HG03432 (cell line): ENCODE data around the gene KAT14.
"Not testable (repeated sequence)": the region's sequence is repeated elsewhere in the genome, so short reads cannot be mapped to it uniquely, and the experiment has no call there.

ENCODE experiments used
- ATAC-seq: cut with Tn5 transposase; IDR thresholded peaks from one replicate; pipeline ENCODE4 v1.9.1; 2021; ENCODE audit warnings: mild to moderate bottlenecking, moderate library complexity; ENCODE audit not compliant: unreplicated experiment

KAT14 gene

DNA sequence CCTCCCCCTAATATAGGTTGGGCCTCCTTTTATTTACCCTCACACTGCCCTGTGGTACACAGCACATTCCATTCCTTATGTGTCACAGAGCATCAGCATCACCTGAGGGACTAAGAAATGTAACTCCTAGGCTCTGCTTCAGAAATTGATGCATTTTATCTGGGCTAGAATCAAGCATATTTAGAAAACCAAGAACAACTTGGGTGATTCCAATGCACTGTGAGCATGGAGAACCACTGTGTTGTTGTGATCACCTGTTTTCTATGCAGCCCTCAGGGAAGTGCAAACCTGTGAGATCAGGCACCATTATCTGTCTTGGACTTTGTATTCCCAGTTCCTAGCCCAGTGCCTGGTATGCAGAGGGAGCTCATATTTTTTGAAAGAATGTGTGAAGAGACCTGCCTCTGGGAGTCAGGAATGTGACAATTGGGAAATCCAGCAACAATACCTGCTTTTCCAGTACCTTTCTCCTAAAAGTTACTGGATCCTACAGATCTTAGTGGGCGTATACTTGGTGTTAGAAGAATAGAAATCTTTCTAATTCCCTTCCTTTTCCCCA is 7.0 kb downstream of the KAT14 start:
- ATAC-seq: no peak

DNA sequence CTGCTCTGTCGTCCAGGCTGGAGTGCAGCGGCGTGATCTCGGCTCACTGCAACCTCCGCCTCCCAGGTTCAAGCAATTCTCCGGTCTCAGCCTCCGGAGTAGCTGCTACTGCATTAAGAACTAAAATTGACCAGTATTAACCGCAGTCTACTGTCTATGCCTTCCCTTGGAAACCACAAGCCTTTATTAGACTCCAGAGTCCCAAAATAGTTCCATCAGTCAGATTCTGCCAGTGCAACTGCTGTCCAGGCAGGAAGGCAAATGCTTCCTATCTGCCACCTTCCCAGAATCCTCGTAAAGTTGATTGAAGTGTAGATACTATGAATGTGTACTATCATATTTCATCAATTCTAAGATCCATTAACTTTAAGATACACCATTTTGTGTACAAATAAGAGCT is 16.7 kb downstream of the KAT14 start:
- ATAC-seq: no peak

DNA sequence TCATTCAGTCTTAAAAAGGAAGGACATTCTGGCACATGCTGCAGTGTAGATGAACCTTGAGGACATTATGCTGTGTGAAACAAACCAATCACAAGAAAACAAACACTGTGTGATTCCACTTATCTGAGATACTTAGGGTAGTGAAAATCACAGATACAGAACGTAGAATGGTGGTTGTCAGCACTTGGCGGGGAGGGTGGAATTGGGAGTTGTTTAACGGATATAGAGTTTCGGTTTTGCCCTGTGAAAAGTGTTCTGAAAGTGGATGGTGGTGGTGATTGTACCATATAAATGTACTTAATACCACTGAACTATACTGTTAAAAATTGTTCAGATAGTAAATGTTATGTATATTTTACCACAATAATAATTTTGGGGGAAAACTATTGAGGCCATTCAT is 18.4 kb downstream of the KAT14 start:
- no peak for ATAC-seq

DNA sequence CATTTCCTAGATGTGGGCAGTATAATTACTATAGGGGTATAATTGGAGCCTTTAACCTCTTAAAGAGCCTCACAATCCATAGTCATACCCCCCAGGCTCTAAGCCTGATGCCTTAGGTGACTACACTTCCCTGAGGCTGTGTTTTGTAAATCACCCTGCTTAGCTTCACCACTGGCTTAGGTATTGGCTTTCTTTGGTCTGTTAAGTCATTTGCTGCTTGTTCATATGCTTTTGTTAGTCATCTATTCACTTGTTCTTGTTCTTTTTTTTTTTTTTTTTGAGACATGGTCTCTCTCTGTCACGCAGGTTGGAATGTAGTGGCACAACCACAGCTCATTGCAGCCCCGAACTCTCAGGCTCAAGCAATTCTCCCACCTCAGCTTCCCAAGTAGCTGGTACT is 26.7 kb downstream of the KAT14 start:
- no peak for ATAC-seq

DNA sequence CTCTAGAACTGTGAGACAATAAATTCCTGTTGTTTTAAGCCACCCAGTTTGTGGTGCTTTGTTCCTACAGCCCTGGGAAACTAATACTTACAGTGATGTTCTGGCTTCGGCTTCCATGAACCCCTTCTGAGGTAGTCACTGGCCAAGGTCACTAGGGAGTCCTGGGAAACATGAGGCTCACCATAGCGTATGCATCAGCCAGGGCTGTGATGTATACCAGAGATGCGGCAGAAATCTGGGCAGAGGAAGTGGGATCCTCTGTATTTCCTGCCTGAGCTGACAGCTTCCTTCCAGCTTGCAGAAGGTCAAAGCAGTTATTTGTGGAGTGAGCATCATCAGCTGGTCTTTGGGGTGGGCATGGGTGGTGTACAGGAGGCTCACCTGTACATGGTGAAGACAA is 27.9 kb downstream of the KAT14 start:
- ATAC-seq: no peak

DNA sequence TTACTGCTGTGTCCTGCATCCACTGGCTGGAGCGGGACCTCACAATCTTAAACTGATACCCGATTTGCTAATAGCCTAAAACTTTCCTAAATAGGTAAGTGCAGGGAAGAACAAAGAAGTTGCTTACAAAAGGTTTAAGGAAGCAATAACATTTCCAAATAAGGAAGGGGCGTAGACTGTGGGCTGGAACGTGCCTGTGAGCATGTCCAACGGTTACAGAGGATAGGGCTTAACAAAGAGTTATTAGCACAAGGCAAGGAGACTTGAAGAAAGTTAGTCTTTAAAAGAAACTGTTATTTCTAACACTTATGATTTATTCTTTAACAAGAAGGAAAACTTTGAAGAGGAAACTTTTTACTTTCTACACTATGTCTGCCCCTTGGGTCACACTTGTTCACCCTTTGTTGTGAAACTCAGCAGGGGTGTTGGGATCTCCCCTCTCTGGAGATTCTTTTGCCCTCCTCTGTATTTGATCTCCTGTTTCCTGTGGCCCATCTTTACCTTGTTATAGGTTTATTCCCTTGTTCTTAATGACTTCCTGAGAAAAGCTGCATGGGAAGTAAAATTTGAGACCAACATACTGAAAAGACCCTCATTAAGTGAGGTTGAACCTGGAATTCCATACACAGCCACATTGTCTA is 28.7 kb downstream of the KAT14 start:
- no peak for ATAC-seq

DNA sequence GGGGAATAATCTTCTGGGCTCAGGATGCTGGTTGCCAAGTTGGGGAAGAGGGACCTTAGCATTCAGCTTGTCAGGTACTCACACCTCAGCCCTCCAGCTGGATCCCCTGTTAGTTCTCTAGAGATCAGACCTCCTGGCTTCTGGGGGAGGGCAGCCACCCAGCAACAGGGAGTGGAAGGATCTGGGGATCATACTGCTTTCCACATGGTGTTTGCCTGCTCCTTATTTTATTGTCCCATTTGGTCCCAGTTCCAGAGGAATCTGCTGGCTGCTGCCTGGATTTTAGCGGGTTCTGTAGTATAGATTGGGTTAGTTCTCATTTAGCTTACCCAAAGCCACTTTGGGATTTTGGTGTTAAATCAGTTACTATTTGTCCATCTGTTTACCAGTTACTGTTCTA is 29.3 kb downstream of the KAT14 start:
- ATAC-seq: no peak

DNA sequence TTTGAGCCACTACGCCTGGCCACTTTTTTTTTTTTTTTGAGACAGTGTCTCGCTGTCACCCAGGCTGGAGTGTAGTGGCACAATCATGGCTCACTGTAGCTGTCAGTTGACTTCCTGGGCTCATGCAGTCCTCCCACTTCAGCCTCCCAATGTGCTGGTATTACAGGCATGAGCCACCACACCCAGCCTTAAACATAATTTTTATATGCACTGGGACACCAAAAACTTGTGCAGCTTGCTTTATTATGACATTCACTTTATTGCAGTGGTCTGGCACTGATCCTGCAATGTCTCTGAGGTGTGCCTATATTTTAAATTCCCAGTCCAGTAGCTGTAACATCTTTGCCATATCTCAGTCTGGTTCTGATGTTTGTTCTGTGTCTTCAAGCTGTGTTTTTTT is 34.7 kb downstream of the KAT14 start:
- no peak for ATAC-seq

DNA sequence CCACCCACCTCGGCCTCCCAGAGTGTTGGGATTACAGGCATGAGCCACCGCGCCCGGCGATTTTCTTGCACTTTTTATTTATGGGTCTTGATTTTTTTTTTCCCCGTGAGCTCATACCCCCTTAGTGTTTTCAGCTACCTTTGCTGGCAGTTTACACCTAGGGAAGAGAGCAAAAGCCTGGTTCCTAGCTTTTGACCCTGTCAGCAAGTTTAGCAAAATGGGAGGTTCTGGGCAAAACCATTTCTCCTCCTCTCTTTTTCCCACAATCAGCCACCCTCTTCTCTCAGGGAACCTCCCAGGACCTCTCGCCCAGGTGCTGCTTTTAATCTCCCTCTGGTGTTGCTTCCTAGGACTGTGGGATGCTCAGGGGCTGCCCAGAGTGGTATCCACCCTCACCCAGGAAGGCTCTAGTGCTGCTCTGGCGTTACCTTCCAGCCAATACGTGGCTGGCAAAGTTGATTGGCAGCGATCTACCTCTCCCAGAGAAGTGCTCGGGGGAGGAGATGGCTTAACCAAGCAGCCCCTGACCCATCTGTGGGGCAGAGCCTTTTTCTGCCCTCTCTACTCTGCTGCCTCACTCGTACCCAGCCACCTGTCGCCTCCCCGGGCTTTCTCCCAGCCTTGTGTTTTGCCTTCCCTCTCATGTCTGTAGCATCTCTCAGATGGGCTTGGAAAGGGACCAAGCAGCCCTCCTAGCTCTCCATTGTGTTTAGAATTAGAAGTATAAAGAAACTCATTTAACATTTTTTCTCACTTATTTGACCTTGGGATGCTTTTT is 37.4 kb downstream of the KAT14 start:
- ATAC-seq: no peak

DNA sequence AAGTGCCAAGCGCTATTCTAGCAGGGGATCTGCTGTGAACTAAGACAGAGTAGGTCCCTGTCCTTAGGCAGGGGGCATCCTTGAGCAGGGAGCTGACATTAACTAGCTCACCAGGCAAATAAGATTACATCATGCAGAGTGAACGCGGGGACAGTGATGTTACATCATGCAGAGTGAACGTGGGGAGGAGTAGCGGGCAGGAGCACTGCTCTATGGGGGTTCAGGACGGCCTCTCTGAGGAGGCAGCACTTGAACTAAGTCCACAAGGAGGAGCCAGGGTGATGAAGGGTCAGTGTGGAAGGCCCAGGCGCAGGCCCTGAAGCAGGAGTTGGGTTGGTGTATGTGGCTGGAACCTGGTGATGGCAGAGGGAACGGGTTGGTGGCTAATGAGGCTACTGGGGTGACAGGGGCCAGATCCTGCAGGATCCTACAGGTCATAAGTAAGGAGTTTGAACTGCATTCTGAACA is 38.7 kb downstream of the KAT14 start:
- no peak for ATAC-seq

DNA sequence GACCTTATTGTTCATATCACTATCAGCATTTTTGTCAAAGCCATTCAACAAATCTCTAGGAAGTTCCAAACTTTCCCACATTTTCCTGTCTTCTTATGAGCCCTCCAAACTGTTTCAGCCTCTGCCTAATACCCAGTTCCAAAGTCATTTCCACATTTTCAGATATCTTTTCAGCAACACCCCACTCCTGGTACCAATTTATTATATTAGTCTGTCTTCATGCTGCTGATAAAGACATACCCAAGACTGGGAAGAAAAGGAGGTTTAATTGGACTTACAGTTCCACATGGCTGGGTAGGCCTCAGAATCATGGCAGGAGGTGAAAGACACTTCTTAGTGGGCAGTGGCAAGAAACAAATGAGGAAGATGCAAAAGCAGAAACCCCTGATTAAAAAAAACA is 42.7 kb downstream of the KAT14 start:
- ATAC-seq: not testable (repeated sequence)

DNA sequence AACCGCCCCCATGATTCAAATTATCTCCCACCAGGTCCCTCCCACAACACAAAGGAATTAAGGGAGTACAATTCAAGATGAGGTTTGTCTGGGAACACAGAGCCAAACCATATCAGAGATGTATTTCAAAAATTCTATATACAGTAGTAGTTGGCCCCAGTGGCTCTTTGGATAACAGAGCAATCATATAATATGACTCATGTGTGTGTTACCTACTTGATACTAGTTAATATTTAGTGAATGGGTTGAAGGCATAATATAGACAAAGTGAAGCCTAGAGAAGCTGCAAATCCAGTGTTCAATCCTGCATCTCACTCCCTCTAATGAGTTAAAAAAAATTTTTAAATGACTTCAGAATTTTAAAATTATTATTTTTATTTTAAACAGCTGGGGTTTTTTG is 43.2 kb downstream of the KAT14 start:
- ATAC-seq: no peak

DNA sequence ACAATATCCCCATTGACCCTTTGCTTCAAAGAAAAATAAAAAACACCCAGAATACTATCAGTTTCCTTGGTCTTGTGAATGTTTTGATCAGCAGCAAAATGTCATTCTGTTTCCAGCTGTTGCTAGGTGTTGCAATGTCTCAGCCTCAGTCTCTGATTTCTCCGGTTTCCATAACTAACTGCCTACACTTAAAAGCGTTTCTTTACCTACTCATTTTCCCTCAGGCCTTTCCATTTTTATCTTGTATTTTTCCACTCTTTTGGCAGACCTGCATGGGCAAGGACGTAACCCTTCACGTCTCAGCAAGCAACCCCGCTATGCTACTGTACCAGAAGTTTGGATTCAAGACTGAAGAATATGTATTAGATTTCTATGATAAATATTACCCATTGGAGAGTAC is 49.4 kb downstream of the KAT14 start:
- no peak for ATAC-seq

DNA sequence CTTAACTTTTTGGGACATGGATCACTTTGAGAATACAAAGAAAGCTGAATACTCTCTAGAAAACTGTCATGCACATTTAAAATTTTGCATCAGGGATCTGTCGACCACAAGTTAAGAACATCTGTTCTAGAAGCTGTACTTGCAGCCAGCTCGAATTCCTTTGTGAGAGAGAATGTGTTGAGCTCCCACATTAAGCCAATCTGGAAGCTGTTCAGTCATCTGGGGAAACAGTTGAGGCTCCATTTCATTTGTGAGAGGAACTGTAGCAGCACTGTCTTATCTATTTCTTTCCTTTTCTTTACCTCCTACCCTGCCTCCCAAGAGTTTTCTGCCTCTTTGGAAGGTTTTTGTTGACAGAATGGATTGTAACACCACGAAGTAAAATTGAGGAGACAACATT is 50.8 kb downstream of the KAT14 start:
- no peak for ATAC-seq

DNA sequence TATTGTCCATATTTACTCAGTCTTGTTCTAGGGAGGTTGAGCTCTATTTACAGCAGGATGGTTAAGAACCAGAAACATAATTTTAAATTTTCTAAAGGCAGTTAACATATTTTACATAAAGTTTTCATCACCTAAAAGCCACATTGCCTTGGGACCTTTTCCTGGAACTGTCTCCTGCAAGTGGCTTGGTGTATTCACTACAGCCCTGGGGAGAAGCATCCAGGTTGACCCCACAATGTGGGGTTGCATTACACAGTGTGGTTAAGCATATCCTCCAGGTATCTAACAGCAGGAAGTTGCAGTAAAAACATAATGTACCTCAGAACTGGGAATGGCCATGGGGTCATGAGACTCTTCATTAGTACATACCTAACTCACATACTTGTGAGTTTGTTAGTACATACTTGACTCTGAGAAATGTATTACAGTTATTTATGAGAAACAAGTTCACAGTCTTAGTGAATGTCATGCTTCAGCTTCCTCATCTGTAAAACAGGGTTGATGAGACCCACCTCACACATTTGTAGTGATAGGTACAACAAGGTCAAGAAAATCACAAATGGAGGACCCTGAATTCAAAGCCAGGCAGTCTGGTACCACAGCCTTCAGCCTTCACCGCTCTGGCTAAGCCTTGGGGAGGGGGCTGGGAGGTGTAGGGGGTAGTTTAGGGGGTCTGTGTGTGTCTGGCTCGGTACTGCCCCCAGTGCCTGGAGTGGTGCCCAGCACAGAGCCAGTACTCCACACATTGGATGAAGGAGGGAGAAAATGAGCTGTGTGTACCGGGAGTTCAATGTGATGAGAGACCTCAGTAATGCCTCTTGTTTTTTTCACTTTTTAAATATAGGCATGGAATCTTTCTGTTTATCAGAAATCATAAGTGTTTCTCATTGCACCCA is 52.9 kb downstream of the KAT14 start:
- ATAC-seq: no peak

DNA sequence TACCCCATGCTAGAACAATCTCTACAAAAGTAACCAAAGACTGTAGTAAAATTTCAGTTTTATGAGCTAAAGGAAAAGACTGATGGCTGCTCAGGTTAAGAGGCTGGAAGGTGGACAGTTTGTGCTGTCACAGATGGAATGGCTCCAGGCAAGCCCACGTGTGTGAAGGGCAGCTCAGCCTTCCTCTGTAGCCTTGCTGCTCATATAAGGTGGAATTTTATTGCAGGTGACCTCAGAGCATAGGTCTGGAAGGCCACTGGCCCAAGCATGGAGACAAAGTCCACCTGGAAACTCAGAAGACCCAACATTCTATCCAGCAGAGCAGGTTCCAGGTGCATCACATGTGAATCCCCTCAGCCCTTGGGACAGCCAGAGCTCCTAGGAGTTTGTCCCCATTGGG is 53.6 kb downstream of the KAT14 start:
- ATAC-seq: no peak

DNA sequence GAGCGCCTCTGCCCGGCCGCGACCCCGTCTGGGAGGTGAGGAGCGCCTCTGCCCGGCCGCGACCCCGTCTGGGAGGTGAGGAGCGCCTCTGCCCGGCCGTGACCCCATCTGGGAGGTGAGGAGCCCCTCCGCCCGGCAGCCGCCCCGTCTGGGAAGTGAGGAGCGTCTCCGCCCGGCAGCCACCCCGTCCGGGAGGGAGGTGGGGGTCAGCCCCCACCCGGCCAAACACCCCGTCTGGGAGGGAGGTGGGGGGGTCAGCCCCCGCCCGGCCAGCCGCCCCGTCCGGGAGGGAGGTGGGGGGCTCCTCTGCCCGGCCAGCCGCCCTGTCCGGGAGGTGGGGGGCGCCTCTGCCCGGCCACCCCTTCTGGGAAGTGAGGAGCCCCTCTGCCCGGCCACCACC is 56.8 kb downstream of the KAT14 start:
- not testable (repeated sequence) for ATAC-seq

DNA sequence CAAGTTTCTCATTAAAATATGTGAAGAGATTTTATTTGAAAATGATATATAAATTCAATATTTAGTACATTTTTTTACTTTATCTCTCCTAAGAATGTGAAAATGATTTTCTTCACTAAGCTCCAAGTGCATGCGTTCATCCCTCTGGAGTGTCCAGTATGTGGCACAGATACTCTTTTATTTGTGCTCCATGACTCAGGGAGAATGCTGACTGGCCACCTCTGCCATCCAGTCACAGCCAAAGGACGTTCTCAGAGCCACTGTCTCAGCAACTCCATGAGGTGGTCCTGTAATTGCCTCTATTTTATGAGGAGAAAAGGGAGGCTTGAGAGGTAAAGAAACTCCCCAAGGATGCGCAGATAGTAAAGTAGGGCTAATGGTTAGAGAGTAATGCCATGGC is 58.3 kb downstream of the KAT14 start:
- no peak for ATAC-seq

DNA sequence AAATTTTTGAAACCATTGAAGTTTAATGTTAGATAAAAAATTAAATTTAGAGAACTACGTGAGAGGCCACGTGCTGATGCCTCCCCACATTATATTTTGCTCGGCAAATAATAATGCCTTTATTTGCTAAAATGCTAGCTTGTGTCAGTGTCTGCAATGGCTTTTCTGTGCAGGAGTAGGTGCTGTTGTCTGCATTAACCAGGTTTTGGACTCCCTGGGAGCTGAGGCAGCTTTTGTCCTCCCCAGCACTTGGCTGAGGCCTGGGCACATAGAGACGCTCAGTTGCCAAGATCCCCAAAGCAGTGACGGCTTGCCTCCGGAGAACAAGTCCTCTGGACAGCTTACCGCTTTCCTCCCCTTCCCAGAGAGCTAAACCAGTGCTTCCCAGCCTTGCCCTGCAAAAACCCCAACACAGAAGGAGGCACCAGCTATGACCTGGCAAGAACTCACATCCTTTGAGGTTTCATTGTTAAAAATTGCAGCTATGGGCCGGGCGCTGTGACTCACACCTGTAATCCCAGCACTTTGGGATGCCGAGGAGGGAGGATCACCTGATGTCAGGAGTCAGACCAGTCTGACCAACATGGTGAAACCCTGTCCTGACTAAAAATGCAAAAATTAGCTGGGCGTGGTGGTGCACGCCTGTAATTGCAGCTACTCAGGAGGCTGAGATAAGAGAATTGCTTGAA is 59.9 kb downstream of the KAT14 start:
- no peak for ATAC-seq

DNA sequence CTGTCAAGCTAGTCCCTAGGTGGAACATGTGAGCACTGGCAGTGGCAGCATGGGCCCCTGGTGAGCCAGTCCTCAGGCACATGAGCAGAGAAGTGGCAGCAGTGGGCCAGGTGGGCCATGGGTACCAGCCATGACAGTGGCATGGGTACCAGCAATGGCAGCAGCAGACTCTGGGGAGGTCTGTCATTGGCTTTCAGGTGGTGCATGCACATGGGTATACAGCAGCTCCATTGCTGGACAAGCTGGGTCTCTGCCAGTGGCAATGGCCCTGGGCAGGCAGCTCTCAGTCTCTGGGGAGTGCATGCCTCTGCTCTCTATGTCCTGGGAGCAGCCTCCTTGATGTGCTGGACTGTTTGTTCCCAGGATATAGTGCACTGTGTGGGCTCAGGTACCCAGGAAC is 65.3 kb downstream of the KAT14 start:
- no peak for ATAC-seq

DNA sequence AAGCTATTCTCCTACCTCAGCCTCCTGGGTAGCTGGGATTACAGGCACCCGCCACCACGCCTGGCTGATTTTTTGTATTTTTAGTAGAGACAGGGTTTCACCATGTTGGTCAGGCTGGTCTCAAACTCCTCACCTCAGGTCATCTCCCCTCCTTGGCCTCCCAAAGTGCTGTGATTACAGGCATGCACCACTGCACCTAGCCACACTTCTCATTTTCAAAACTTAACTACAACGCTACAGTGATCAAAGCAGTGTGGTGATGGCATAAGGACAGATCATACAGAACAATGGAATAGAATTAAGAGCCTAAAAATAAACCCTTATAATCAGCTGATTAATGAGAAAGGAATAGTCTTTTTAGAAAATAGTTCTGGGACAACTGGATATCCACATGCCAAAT is 66.0 kb downstream of the KAT14 start:
- ATAC-seq: not testable (repeated sequence)
